Effector memory CD4-positive, alpha-beta T cell (primary cell): ENCODE results near the gene PRKCD.

Source experiments
- DNase-seq, 3 donors: peaks; one replicate each; pipeline ENCODE4 v3.0.0-alpha.2; 2020
- H3K27ac ChIP-seq: 2 replicates; pipeline ENCODE4 v1.7.0; 2013; ENCODE audit warnings: mild to moderate bottlenecking, low read length, moderate library complexity; ENCODE audit not compliant: insufficient read depth, poor library complexity, severe bottlenecking
- H3K27me3 ChIP-seq: replicated peaks from 2 replicates; pipeline ENCODE4 v1.7.0; 2013; ENCODE audit warnings: mild to moderate bottlenecking, low read length; ENCODE audit not compliant: insufficient read depth, control insufficient read depth, poor library complexity, severe bottlenecking
- H3K36me3 ChIP-seq: 2 replicates; pipeline ENCODE4 v1.7.0; 2013; ENCODE audit warnings: mild to moderate bottlenecking, low read length, moderate library complexity; ENCODE audit not compliant: control insufficient read depth, insufficient read depth
- H3K4me1 ChIP-seq: 2 replicates; pipeline ENCODE4 v1.7.0; 2013; ENCODE audit warnings: low read length, mild to moderate bottlenecking; ENCODE audit not compliant: control insufficient read depth, insufficient read depth, poor library complexity, severe bottlenecking
- H3K4me3 ChIP-seq: 2 replicates; pipeline ENCODE4 v1.7.0; 2013; ENCODE audit warnings: low read length, low read depth, mild to moderate bottlenecking; ENCODE audit not compliant: insufficient read depth, poor library complexity, severe bottlenecking
- H3K9me3 ChIP-seq: 2 replicates; pipeline ENCODE4 v1.7.0; 2013; ENCODE audit warnings: mild to moderate bottlenecking, low read length, moderate library complexity; ENCODE audit not compliant: control insufficient read depth

Gene PRKCD

DNA sequence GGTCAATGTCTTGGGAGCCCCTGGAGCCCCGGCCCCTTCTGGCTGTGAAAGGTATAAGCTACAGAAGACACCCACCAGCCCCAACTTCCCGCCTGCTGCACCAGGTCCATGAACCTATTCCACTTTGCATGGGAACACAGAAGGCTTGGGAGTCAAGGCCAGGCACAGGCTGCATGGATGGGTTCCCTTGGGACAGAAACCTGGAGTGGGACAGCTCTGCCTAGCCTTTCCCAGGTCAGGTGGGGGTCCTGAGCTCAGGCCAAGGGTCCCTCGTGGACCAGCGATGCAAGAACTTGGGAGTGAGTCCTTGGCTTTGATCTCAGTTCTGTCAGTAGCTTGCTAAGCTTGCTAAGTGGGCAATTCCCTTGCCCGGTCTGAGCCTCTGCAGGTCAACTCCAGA lies 69.8 kb downstream of the PRKCD start:
- Histone ChIP-seq H3K27me3 (no peaks in the 10 kb centered on the region), H3K36me3 (peaks cover 84% of the 10 kb centered on the region), H3K27ac (no peak overlapping the region), H3K9me3 (no peaks in the 10 kb centered on the region), H3K4me1 (no peaks in the 10 kb centered on the region), H3K4me3 (no peak overlapping the region)
- no peak for DNase-seq

GRCh38 chr3:53231532-53232511 lies 70.8 kb downstream of the PRKCD start:
- DNase-seq: no peak
- H3K4me1 ChIP-seq: no peaks in the 10 kb centered on the region
- H3K36me3 ChIP-seq: peaks cover 84% of the 10 kb centered on the region
- no peaks in the 10 kb centered on the region for H3K27me3 ChIP-seq
- no peaks in the 10 kb centered on the region for H3K9me3 ChIP-seq
- H3K4me3 ChIP-seq: no peak overlapping the region
- no peak overlapping the region for H3K27ac ChIP-seq

DNA sequence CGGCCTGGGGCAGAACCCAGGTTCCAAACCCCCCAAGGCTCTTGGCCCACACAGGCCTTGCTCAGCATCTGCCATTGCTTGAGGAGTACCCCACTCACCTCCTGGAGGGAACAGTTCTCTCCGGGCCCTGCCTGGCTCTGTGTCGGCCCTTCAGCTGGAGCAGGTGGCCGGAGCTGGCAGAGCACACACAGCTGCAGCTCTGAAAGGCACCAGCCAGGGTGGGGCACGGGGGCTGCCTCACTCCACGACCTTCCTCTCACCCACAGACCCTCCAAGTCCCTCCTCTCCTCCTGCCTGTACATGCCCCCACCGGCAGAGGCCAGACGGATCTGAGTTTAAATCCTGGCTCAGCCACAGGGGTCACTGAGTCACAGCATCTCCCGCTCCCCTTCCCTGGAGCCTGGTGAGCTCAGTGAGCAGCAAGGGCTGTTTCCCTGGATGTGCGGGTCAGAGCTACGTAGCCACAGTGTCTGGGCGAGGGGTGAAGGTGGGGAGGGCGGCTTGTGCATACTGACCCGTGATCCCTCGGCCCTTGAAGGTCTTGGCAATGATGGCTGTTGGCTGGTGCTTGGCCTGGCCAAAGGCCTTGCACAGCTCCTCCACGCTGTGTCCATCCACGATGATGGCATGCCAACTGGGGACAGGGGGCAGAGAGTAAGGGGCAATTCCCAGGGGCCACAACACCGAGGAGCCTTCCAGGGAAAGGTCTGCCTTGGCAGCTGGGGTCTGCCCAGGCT lies 71.8 kb downstream of the PRKCD start:
- no peaks in the 10 kb centered on the region for H3K4me1 ChIP-seq
- H3K27me3 ChIP-seq: no peaks in the 10 kb centered on the region
- H3K9me3 ChIP-seq: no peaks in the 10 kb centered on the region
- DNase-seq: no peak
- no peak overlapping the region for H3K27ac ChIP-seq
- H3K36me3 ChIP-seq: peaks cover 75% of the 10 kb centered on the region
- H3K4me3 ChIP-seq: no peak overlapping the region

- Histone ChIP-seq H3K27me3 (no peaks in the 10 kb centered on the region), H3K36me3 (peaks cover 73% of the 10 kb centered on the region)
These were observed 73.3 kb downstream of the PRKCD start for GRCh38 chr3:53234130-53234840.

GRCh38 chr3:53234841-53235232 lies 73.8 kb downstream of the PRKCD start:
- no peak overlapping the region for H3K27ac ChIP-seq
- H3K36me3 ChIP-seq: peaks cover 73% of the 10 kb centered on the region
- no peaks in the 10 kb centered on the region for H3K27me3 ChIP-seq
- DNase-seq: no peak
- H3K4me1 ChIP-seq: no peaks in the 10 kb centered on the region
- H3K4me3 ChIP-seq: no peak overlapping the region
- H3K9me3 ChIP-seq: no peaks in the 10 kb centered on the region

More at GRCh38 chr3:53234130-53234840, 73.3 kb downstream of the PRKCD start:
- DNase-seq: no peak
- no peaks in the 10 kb centered on the region for H3K4me1 ChIP-seq
- no peak overlapping the region for H3K4me3 ChIP-seq
- H3K9me3 ChIP-seq: no peaks in the 10 kb centered on the region
- no peak overlapping the region for H3K27ac ChIP-seq

GRCh38 chr3:53235545-53235944 lies 74.5 kb downstream of the PRKCD start:
- Histone ChIP-seq H3K27ac (no peak overlapping the region), H3K4me1 (no peaks in the 10 kb centered on the region), H3K36me3 (peaks cover 73% of the 10 kb centered on the region), H3K27me3 (no peaks in the 10 kb centered on the region), H3K4me3 (no peak overlapping the region), H3K9me3 (no peaks in the 10 kb centered on the region)
- no peak for DNase-seq

- no peak overlapping the region for H3K27ac ChIP-seq
- no peaks in the 10 kb centered on the region for H3K9me3 ChIP-seq
- H3K4me1 ChIP-seq: no peaks in the 10 kb centered on the region
- no peak for DNase-seq
- H3K27me3 ChIP-seq: no peaks in the 10 kb centered on the region
- peaks cover 75% of the 10 kb centered on the region for H3K36me3 ChIP-seq
- no peak overlapping the region for H3K4me3 ChIP-seq
These were observed 75.3 kb downstream of the PRKCD start for GRCh38 chr3:53236112-53236841.

DNA sequence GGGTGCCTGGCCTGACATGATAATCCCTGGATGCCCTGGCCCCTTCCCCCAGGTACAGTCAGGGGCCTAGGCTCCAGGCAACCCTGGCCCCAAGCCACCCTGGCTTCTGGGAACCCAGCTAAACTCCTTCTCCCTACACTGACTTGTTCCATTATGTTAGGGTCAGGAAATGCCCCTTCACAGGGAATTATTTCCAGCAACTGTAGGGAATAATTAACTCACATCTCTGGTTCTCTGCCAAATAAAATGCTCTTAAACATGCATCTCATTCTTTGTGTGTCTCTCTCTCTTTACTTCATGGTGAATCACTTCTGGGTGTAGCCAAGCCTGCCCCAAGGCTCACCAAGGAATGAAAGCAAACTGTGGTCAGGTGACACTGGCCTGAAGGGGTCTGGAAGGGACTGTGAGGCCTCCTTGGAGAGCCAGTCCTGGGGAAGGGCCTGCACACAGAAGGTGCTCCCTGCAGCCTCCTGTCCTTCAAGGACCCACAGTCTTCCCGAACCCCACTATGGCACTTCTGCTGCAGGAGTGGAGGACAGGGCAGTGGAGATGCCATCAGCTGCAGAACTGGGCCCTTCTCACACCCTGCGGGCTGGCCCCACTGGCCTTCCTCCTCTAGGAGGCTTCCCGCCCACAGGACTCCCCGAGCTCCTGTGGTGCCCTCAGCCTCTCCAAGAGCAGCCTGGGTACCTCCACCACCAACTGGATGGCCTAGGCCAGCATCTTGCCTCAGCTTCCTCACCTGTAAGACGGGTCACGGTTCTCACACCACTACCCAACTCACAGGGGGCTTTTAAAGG lies 77.2 kb downstream of the PRKCD start:
- no peak overlapping the region for H3K4me3 ChIP-seq
- no peak overlapping the region for H3K27ac ChIP-seq
- peaks cover 67% of the 10 kb centered on the region for H3K36me3 ChIP-seq
- no peaks in the 10 kb centered on the region for H3K4me1 ChIP-seq
- no peak for DNase-seq
- H3K9me3 ChIP-seq: no peaks in the 10 kb centered on the region
- H3K27me3 ChIP-seq: no peaks in the 10 kb centered on the region

- Histone ChIP-seq H3K36me3 (peaks cover 61% of the 10 kb centered on the region), H3K9me3 (no peaks in the 10 kb centered on the region), H3K27ac (no peak overlapping the region), H3K4me3 (no peak overlapping the region), H3K4me1 (no peaks in the 10 kb centered on the region), H3K27me3 (no peaks in the 10 kb centered on the region)
- no peak for DNase-seq
These were observed 77.9 kb downstream of the PRKCD start for GRCh38 chr3:53238886-53239285.
